Nephron progenitor cell (in vitro differentiated cells): Measurements from ENCODE around the gene HAS3.

ENCODE experiments used
- DNase-seq: peaks from one replicate; pipeline ENCODE4 v3.0.0; 2021
- H3K27ac Mint-ChIP-seq: 2 replicates; pipeline ENCODE4 v1.8.0; 2021; ENCODE audit warnings: mild to moderate bottlenecking, moderate library complexity, mixed read lengths
- H3K27me3 Mint-ChIP-seq: 2 replicates; pipeline ENCODE4 v1.8.0; 2021; ENCODE audit warnings: mild to moderate bottlenecking, low read depth, mixed read lengths; ENCODE audit not compliant: poor library complexity
- H3K36me3 Mint-ChIP-seq: 2 replicates; pipeline ENCODE4 v1.8.0; 2021; ENCODE audit warnings: low read depth, mixed read lengths
- H3K4me1 Mint-ChIP-seq: 2 replicates; pipeline ENCODE4 v1.8.0; 2021; ENCODE audit warnings: mixed read lengths
- H3K4me3 Mint-ChIP-seq: 2 replicates; pipeline ENCODE4 v1.8.0; 2021; ENCODE audit warnings: mild to moderate bottlenecking, moderate library complexity, mixed read lengths
- H3K9me3 Mint-ChIP-seq: 2 replicates; pipeline ENCODE4 v1.8.0; 2021; ENCODE audit warnings: mild to moderate bottlenecking, moderate library complexity, mixed read lengths
- TF ChIP-seq, protein P1 (sequence below): fragments of 200-600 bp; sonication (generic); IDR thresholded peaks from 2 replicates; pipeline ENCODE4 v1.5.0; 2021; ENCODE audit warnings: antibody characterized with exemption

The HAS3 gene

DNA sequence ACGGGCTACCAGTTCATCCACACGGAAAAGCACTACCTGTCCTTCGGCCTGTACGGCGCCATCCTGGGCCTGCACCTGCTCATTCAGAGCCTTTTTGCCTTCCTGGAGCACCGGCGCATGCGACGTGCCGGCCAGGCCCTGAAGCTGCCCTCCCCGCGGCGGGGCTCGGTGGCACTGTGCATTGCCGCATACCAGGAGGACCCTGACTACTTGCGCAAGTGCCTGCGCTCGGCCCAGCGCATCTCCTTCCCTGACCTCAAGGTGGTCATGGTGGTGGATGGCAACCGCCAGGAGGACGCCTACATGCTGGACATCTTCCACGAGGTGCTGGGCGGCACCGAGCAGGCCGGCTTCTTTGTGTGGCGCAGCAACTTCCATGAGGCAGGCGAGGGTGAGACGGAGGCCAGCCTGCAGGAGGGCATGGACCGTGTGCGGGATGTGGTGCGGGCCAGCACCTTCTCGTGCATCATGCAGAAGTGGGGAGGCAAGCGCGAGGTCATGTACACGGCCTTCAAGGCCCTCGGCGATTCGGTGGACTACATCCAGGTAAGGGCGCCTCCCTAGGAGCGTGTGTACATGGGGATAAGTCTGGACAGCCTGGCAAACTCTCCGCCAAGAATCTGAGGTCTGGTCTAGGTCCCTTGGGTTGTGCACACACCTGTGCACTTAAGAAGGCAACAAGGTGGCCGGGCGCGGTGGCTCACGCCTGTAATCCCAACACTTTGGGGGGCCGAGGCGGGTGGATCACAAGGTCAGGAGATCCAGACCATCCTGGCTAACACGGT, 4.2 kb downstream of the HAS3 start:
- H3K4me1 Mint-ChIP-seq: peaks cover 38% of the 10 kb centered on the region
- TF ChIP-seq, protein P1, sequence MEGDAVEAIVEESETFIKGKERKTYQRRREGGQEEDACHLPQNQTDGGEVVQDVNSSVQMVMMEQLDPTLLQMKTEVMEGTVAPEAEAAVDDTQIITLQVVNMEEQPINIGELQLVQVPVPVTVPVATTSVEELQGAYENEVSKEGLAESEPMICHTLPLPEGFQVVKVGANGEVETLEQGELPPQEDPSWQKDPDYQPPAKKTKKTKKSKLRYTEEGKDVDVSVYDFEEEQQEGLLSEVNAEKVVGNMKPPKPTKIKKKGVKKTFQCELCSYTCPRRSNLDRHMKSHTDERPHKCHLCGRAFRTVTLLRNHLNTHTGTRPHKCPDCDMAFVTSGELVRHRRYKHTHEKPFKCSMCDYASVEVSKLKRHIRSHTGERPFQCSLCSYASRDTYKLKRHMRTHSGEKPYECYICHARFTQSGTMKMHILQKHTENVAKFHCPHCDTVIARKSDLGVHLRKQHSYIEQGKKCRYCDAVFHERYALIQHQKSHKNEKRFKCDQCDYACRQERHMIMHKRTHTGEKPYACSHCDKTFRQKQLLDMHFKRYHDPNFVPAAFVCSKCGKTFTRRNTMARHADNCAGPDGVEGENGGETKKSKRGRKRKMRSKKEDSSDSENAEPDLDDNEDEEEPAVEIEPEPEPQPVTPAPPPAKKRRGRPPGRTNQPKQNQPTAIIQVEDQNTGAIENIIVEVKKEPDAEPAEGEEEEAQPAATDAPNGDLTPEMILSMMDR: no peak
- H3K27ac Mint-ChIP-seq: no peak overlapping the region
- H3K27me3 Mint-ChIP-seq: peaks cover 24% of the 10 kb centered on the region
- peaks cover 16% of the 10 kb centered on the region for H3K36me3 Mint-ChIP-seq
- no peak for DNase-seq
- no peaks in the 10 kb centered on the region for H3K9me3 Mint-ChIP-seq
- H3K4me3 Mint-ChIP-seq: no peak overlapping the region

DNA sequence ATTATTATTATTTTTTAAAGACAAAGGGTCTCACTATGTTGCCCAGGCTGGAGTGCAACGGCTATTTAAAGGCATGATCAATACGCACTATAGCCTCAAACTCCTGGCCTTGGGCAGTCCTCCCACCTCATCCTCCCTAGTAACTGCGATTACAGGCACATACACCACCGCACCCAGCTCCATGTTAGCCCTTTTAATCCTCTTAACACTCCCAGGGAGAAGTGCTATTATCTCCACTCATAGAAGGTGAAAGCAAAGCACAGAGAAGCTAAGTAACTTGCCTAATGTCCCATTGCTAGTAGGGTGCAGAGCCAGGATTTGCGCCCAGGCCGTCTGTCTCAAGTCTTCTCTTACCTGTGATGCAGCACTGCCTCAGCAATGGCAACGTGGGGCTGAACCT, 5.0 kb downstream of the HAS3 start:
- peaks cover 20% of the 10 kb centered on the region for H3K36me3 Mint-ChIP-seq
- no peak for DNase-seq
- no peak overlapping the region for H3K27ac Mint-ChIP-seq
- TF ChIP-seq, protein P1: no peak
- H3K4me1 Mint-ChIP-seq: peaks cover 32% of the 10 kb centered on the region
- H3K4me3 Mint-ChIP-seq: no peak overlapping the region
- no peaks in the 10 kb centered on the region for H3K9me3 Mint-ChIP-seq
- H3K27me3 Mint-ChIP-seq: peaks cover 16% of the 10 kb centered on the region

DNA sequence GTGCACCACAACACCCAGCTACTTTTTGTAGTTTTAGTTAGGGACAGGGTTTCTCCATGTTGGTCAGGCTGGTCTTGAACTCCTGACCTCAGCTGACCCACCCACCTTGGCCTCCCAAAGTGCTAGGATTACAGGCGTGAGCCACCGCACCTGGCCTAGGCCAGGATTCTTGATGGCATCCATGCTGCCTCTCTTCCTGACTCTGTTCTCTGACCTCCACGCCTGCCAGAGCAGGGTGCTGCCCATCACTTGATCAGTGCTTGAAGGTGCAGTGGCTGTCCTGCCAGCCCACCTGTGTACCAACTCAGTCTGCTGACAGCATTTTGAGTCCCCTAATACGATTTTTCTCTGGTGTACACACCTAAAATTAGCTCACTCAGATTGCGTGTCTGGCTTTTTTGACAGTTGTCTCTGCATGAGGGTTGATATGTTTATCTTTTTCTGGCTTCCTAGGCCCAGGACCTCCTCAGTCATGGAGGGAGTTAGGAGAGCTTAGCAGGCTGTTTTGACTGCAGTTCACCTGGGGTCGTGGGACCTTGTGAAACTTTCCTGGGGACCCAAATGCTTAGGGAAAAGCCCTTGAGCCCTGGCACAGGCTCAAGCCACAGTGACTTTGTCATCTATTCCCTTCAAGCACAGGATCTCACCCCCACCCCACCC, 5.9 kb downstream of the HAS3 start:
- Mint-ChIP-seq H3K9me3 (no peaks in the 10 kb centered on the region), H3K4me3 (no peak overlapping the region), H3K27me3 (peaks cover 14% of the 10 kb centered on the region), H3K36me3 (peaks cover 24% of the 10 kb centered on the region), H3K4me1 (peaks cover 28% of the 10 kb centered on the region), H3K27ac (no peak overlapping the region)
- DNase-seq: no peak
- TF ChIP-seq, protein P1: no peak

DNA sequence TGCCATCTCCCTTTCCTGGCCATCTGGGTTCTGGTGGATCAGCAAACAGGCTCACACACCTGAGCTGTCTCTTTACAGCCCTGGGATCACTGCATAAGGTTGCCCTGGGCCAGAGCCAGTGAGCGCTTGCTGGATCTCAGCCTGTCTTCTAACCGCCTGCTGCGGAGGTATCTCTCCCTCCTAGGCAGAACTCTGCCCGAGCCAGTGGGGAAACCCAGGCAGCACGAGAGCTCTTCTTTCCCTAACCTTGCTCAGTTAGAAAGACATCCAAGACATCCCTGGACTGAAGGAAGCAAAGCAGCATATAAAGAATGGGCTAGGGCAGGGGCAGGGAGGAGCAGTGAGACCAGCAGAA, 6.4 kb downstream of the HAS3 start:
- Mint-ChIP-seq H3K4me1 (peaks cover 28% of the 10 kb centered on the region), H3K27me3 (peaks cover 14% of the 10 kb centered on the region), H3K36me3 (peaks cover 24% of the 10 kb centered on the region), H3K4me3 (no peak overlapping the region), H3K27ac (peak overlapping the region; percentile 68), H3K9me3 (no peaks in the 10 kb centered on the region)
- TF ChIP-seq, protein P1: no peak
- no peak for DNase-seq

DNA sequence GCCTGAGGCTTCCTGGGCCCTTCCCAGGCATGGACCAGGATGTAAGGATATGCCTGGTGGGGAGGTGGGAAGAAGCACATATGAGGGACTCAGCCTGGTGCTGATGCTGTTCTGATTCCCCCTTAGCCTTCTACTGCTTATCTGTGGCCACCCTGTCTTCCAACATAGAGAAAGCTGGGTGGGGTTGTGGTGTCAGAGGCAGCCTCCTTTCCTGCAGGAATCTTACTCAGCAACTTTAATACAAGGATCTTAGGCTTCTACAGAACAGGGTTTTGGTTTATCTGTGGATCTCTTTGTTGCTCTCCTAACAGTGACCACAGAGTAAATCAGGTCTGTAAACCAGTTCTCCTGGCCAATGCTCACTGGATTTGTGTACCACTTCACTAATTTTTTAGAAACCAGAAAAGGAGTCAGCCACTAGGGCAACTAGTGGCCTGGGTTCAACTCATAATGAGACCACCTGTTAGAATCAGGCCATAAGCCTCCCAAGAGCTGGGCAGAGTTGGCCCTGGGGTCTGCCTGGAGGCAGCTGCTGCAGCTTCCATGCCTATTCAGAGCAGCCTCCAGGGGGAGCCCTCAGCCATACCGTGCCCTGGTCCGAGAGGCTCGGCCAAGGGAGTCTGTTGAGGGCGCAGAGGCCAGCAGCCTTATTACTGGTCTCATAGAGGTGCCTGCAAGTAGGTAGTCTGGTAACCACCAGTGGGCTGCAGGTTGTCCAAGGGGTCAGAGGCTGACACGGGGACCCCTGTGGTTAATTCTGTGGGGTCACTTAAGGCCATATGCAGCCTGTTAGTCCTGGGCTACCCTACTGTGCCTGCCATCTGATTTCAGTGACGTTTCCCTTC, 7.1 kb downstream of the HAS3 start:
- no peak overlapping the region for H3K27ac Mint-ChIP-seq
- no peak overlapping the region for H3K4me3 Mint-ChIP-seq
- H3K36me3 Mint-ChIP-seq: peaks cover 25% of the 10 kb centered on the region
- H3K27me3 Mint-ChIP-seq: peaks cover 13% of the 10 kb centered on the region
- no peaks in the 10 kb centered on the region for H3K9me3 Mint-ChIP-seq
- TF ChIP-seq, protein P1: peak; percentile 71
- peak; percentile 83 for DNase-seq
- H3K4me1 Mint-ChIP-seq: peaks cover 28% of the 10 kb centered on the region
